Measurements from ENCODE around the gene FRMPD1. TPM values are rescaled to one million over a fixed set of nuclear protein-coding genes. Genes with fewer than 3 reads are reported as not detected.

FRMPD1 gene
- total and polyA plus RNA-seq, 7 experiments from 2014 or later, result not detected

DNA sequence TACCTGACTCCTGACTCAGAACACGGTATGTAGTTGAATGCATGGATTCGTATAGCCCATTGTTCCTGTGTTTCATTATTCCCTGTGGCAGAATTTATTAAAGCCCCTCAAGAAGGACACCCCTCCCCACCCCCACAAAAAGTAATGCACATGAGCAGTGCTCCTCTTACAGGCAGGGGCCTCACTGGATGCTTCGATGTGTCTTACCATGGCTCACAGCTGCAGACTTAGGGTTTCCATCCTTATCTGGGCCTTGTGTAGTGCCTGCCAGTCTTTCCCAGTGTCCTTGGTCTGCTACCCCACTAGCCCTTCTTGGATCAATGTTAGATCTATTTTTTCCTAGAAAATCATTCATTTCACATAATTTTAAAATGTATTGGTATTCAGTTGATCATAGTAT is 119.2 kb downstream of the FRMPD1 start:
- POLR2A ChIA-PET, result interaction anchor here (0.7 to 3.7 kb wide), 3 partner anchors 9 to 15 kb away, joined by 3 to 9 read pairs (median 5); partner anchors contain the start of gene EXOSC3
- DNase-seq (no peak), ATAC-seq (no peak)
- Mint-ChIP-seq H3K36me3 (peaks cover 0 to 50% (median 7%) of the 10 kb centered on the region in 5 donors), H3K27me3 (no peaks in the 10 kb centered on the region), H3K9me3 (no peaks in the 10 kb centered on the region), H3K4me3 (no peak overlapping the region), H3K27ac (peak overlapping the region in 5 of 9 donors; percentile 26 to 72 (median 56)), H3K4me1 (peaks cover 0 to 14% (median 2%) of the 10 kb centered on the region in 7 donors)
- intact Hi-C loops (cut with micrococcal nuclease), result no loop called here
- H3K4me1 ChIP-seq (ENCODE audit: control insufficient read depth in 2 of 2, insufficient read depth in 2 of 2, low read length in 2 of 2), result no peaks in the 10 kb centered on the region
- H3K4me3 ChIP-seq (ENCODE audit: low read length), result no peak overlapping the region
- H3K9me3 ChIP-seq (ENCODE audit: control insufficient read depth in 2 of 3, low read length in 3 of 3), result no peaks in the 10 kb centered on the region
- peaks cover 5 to 29% (median 5%) of the 10 kb centered on the region in 3 experiments for H3K36me3 ChIP-seq (ENCODE audit: control insufficient read depth in 2 of 3, insufficient read depth in 3 of 3, low read length in 3 of 3)
- no peaks in the 10 kb centered on the region for H3K27me3 ChIP-seq (ENCODE audit: control insufficient read depth in 2 of 2, insufficient read depth in 2 of 2, low read length in 2 of 2)
- CTCF ChIA-PET, result interaction anchor here (0.6 kb wide), 1 partner anchor 20 kb away, joined by 3 read pairs; no protein-coding TSS in a partner anchor
- no peak overlapping the region for H3K27ac ChIP-seq (ENCODE audit: low read depth, low read length)

DNA sequence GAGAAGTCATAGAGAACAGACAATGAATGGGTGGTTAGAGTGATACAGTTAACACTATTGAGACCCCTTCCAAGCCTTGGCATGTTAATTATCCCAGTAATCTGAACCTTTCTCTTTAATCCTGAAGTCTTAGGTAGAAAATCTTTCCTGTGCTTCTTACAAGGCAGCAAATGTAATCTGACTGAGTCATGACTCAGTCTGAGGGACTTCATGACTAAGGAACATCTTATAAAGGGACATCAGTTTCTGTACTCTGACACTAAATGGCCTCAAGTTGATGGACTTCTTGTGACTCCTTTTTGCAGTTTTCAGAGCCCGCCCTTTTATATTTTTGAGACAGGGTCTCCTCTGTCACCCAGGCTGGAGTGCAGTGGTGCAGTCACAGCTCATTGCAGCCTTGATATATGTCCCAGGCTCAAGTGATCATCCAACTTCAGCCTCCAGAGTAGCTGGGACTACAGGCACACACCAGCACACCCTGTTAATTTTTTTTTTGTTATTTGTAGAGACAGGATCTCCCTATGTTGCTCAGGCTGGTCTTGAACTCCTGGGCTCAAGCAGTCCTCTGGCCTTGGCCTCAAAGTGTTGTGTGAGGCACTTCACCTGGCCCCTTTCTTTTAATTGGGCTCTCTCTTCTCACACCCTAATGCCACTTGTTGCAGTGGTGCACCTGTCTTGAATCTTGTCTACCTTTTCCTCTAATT is 124.6 kb downstream of the FRMPD1 start:
- H3K27me3 Mint-ChIP-seq, result no peaks in the 10 kb centered on the region
- H3K4me1 ChIP-seq (ENCODE audit: control insufficient read depth in 2 of 2, insufficient read depth in 2 of 2, low read length in 2 of 2), result no peaks in the 10 kb centered on the region
- H3K4me3 ChIP-seq (ENCODE audit: low read length), result no peak overlapping the region
- H3K4me3 Mint-ChIP-seq, result no peak overlapping the region
- intact Hi-C loops (cut with micrococcal nuclease), result loop anchor here in 1 of 2 donors (2.0 kb wide), 1 partner anchor 19 kb away; no protein-coding TSS in a partner anchor
- H3K9me3 Mint-ChIP-seq, result no peaks in the 10 kb centered on the region
- H3K27ac ChIP-seq (ENCODE audit: low read depth, low read length), result no peak overlapping the region
- H3K27ac Mint-ChIP-seq, result peak overlapping the region in 3 of 9 donors; percentile 1 to 78 (median 43)
- peaks cover 8 to 52% (median 19%) of the 10 kb centered on the region in 5 donors for H3K36me3 Mint-ChIP-seq
- no peaks in the 10 kb centered on the region for H3K9me3 ChIP-seq (ENCODE audit: control insufficient read depth in 2 of 3, low read length in 3 of 3)
- H3K36me3 ChIP-seq (ENCODE audit: control insufficient read depth in 2 of 3, insufficient read depth in 3 of 3, low read length in 3 of 3), result peaks cover 5 to 58% (median 9%) of the 10 kb centered on the region in 3 experiments
- H3K4me1 Mint-ChIP-seq, result peaks cover 0 to 5% (median 4%) of the 10 kb centered on the region in 7 donors
- ChIA-PET CTCF (no interaction called here), POLR2A (interaction anchor here (1.0 to 2.4 kb wide), 2 partner anchors 9 to 10 kb away, joined by 3 to 11 read pairs; partner anchors contain the start of gene EXOSC3)
- no peak for DNase-seq
- no peak for ATAC-seq
- H3K27me3 ChIP-seq (ENCODE audit: control insufficient read depth in 2 of 2, insufficient read depth in 2 of 2, low read length in 2 of 2), result no peaks in the 10 kb centered on the region

DNA sequence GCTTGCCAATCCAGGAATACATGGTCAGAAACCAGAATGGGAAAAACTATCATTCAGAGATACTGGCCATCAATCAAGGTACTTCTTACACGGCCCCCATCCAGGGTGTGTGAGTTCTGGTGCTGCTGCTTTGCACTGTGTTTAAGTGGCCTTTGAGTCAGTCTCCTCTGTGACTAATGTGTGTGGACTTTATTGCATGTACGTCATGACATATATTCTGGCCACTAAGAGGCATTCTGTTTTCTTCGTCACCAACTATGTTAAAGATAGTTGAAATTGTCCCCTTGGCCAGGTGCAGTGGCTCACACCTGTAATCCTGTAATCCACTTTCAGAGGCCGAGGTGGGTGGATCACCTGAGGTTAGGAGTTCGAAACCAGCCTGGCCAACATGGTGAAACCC is 125.6 kb downstream of the FRMPD1 start:
- Mint-ChIP-seq H3K27me3 (no peaks in the 10 kb centered on the region), H3K4me3 (no peak overlapping the region), H3K27ac (no peak overlapping the region), H3K36me3 (peaks cover 8 to 48% (median 23%) of the 10 kb centered on the region in 5 donors), H3K9me3 (no peaks in the 10 kb centered on the region), H3K4me1 (peaks cover 0 to 11% (median 6%) of the 10 kb centered on the region in 7 donors)
- no peak overlapping the region for H3K27ac ChIP-seq (ENCODE audit: low read depth, low read length)
- H3K9me3 ChIP-seq (ENCODE audit: control insufficient read depth in 2 of 3, low read length in 3 of 3), result no peaks in the 10 kb centered on the region
- H3K27me3 ChIP-seq (ENCODE audit: control insufficient read depth in 2 of 2, insufficient read depth in 2 of 2, low read length in 2 of 2), result no peaks in the 10 kb centered on the region
- CTCF ChIA-PET, result no interaction called here
- H3K4me1 ChIP-seq (ENCODE audit: control insufficient read depth in 2 of 2, insufficient read depth in 2 of 2, low read length in 2 of 2), result no peaks in the 10 kb centered on the region
- no peak for DNase-seq
- no peak overlapping the region for H3K4me3 ChIP-seq (ENCODE audit: low read length)
- POLR2A ChIA-PET, result interaction anchor here (1.0 kb wide), 1 partner anchor 9 kb away, joined by 3 read pairs; the partner anchor contains the start of gene EXOSC3
- peaks cover 4 to 63% (median 9%) of the 10 kb centered on the region in 3 experiments for H3K36me3 ChIP-seq (ENCODE audit: control insufficient read depth in 2 of 3, insufficient read depth in 3 of 3, low read length in 3 of 3)
- no peak for ATAC-seq
- intact Hi-C loops (cut with micrococcal nuclease), result no loop called here

DNA sequence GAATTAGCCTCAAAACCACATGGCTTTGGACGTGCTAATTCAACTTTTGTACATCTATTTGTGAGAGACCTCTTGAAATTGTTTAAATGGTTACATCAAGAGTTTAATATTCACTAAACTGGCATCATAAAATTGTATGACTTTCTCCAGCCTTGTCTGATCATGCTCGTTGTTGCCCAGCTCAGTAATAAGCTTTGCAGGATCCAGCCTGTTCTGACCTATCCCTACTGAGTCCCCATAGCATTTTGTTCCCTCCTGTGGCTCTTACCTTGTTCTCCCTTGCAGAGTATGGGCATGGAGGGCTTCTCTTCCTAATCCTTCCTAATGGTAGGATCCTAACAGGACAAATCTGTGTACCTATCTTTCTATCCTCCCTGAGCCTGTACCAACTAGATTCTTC is 127.8 kb downstream of the FRMPD1 start:
- ChIA-PET POLR2A (interaction anchor here (0.6 to 3.6 kb wide), 3 partner anchors 9 to 116 kb away, joined by 3 to 13 read pairs (median 5); partner anchors contain the start of gene DCAF10), CTCF (interaction anchor here (0.6 kb wide), 1 partner anchor 480 kb away, joined by 3 read pairs; no protein-coding TSS in a partner anchor)

DNA sequence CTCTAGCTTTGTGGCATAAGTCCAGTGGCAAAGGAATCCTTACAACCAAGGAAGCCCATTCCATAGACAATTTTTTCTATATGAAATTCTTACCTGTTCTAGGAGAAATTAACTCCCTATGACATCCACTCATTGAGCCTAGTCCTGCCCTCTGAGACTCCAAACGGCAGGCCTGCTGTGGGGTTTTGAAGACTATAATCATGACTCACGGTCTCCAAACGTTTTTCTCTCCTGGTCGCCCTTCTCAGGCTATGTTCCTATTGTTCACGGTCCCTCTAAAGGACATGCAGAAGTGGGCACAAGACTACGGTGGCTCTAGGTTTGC is 133.5 kb downstream of the FRMPD1 start:
- no peak for ATAC-seq
- H3K4me1 Mint-ChIP-seq, result peaks cover 18 to 50% (median 40%) of the 10 kb centered on the region in 7 donors
- intact Hi-C loops (cut with micrococcal nuclease), result loop anchor here (1.0 to 2.0 kb wide), 2 partner anchors 120 to 1017 kb away; partner anchors contain the start of gene SLC25A51 (in 1 of the 2)

More for the DNA sequence above, 127.8 kb downstream of the FRMPD1 start:
- Mint-ChIP-seq H3K4me3 (peak overlapping the region in 1 of 10 donors; percentile 51), H3K27me3 (no peaks in the 10 kb centered on the region), H3K36me3 (peaks cover 15 to 48% (median 29%) of the 10 kb centered on the region in 5 donors), H3K9me3 (no peaks in the 10 kb centered on the region), H3K4me1 (peaks cover 8 to 30% (median 27%) of the 10 kb centered on the region in 7 donors), H3K27ac (peak overlapping the region in 3 of 9 donors; percentile 9 to 34 (median 22))
- no peaks in the 10 kb centered on the region for H3K27me3 ChIP-seq (ENCODE audit: control insufficient read depth in 2 of 2, insufficient read depth in 2 of 2, low read length in 2 of 2)
- intact Hi-C loops (cut with micrococcal nuclease), result no loop called here
- H3K27ac ChIP-seq (ENCODE audit: low read depth, low read length), result no peak overlapping the region
- ATAC-seq (no peak), DNase-seq (no peak)
- peaks cover 4 to 76% (median 13%) of the 10 kb centered on the region in 3 experiments for H3K36me3 ChIP-seq (ENCODE audit: control insufficient read depth in 2 of 3, insufficient read depth in 3 of 3, low read length in 3 of 3)
- no peak overlapping the region for H3K4me3 ChIP-seq (ENCODE audit: low read length)
- H3K9me3 ChIP-seq (ENCODE audit: control insufficient read depth in 2 of 3, low read length in 3 of 3), result no peaks in the 10 kb centered on the region
- peaks cover 11 to 14% of the 10 kb centered on the region in 2 donors for H3K4me1 ChIP-seq (ENCODE audit: control insufficient read depth in 2 of 2, insufficient read depth in 2 of 2, low read length in 2 of 2)

More for the DNA sequence above, 133.5 kb downstream of the FRMPD1 start:
- Histone ChIP-seq H3K9me3 (ENCODE audit: control insufficient read depth in 2 of 3, low read length in 3 of 3) (no peaks in the 10 kb centered on the region), H3K27ac (ENCODE audit: low read depth, low read length) (peak overlapping the region; percentile 85), H3K36me3 (ENCODE audit: control insufficient read depth in 2 of 3, insufficient read depth in 3 of 3, low read length in 3 of 3) (peaks cover 4 to 47% (median 9%) of the 10 kb centered on the region in 3 experiments), H3K27me3 (ENCODE audit: control insufficient read depth in 2 of 2, insufficient read depth in 2 of 2, low read length in 2 of 2) (no peaks in the 10 kb centered on the region), H3K4me1 (ENCODE audit: control insufficient read depth in 2 of 2, insufficient read depth in 2 of 2, low read length in 2 of 2) (peaks cover 18 to 21% of the 10 kb centered on the region in 2 donors), H3K4me3 (ENCODE audit: low read length) (peak overlapping the region; percentile 92)
- ChIA-PET POLR2A (interaction anchor here (0.7 to 3.5 kb wide), 10 partner anchors 10 to 196 kb away, joined by 3 to 29 read pairs (median 7); partner anchors contain the start of genes DCAF10 and TRMT10B), CTCF (no interaction called here)
- peaks cover 0 to 4% (median 0%) of the 10 kb centered on the region in 5 donors for H3K27me3 Mint-ChIP-seq
- peak overlapping the region; percentile 96 to 98 (median 97) for H3K4me3 Mint-ChIP-seq
- H3K9me3 Mint-ChIP-seq, result peaks cover 0 to 2% (median 0%) of the 10 kb centered on the region in 11 donors
- peaks cover 7 to 20% (median 17%) of the 10 kb centered on the region in 5 donors for H3K36me3 Mint-ChIP-seq
- DNase-seq, result no peak
- H3K27ac Mint-ChIP-seq, result peak overlapping the region; percentile 95 to 98 (median 96)
